ENCODE measurements around the gene B3GALT4.

Gene B3GALT4

GRCh38 chr6:33292996-33293682 lies 16.2 kb downstream of the B3GALT4 start:
- DNase-seq, result no peak

GRCh38 chr6:33294086-33294823 lies 17.3 kb downstream of the B3GALT4 start:
- DNase-seq, result no peak

- no peak for DNase-seq
Measured at GRCh38 chr6:33295621-33296369, 18.9 kb downstream of the B3GALT4 start.

- DNase-seq, result no peak
Measured at GRCh38 chr6:33296797-33297405, 20.0 kb downstream of the B3GALT4 start.

- no peak for DNase-seq
Measured at GRCh38 chr6:33297406-33297955, 20.6 kb downstream of the B3GALT4 start.

GRCh38 chr6:33297956-33298772 lies 21.2 kb downstream of the B3GALT4 start:
- peak; percentile 62 for DNase-seq

- peak; percentile 77 for DNase-seq
Measured at GRCh38 chr6:33298773-33299236, 21.9 kb downstream of the B3GALT4 start, which contains the start of gene RGL2. TSS of gene RGL2 (minus strand) at chr6:33298942. CDS start at chr6:33298610, 332 bp downstream.

GRCh38 chr6:33299237-33299944 lies 22.5 kb downstream of the B3GALT4 start:
- peak; percentile 95 for DNase-seq

GRCh38 chr6:33301877-33302276 lies 25.0 kb downstream of the B3GALT4 start:
- no peak for DNase-seq

GRCh38 chr6:33304216-33304615 lies 27.3 kb downstream of the B3GALT4 start:
- DNase-seq, result no peak

- no peak for DNase-seq
Measured at GRCh38 chr6:33305052-33305451, 28.1 kb downstream of the B3GALT4 start.

GRCh38 chr6:33306356-33306755 lies 29.4 kb downstream of the B3GALT4 start:
- DNase-seq, result no peak

- DNase-seq, result peak; percentile 92
Measured at GRCh38 chr6:33312361-33313104, 35.6 kb downstream of the B3GALT4 start.

- peak; percentile 52 for DNase-seq
Measured at GRCh38 chr6:33313105-33313708, 36.3 kb downstream of the B3GALT4 start.

GRCh38 chr6:33313709-33314514 lies 37.0 kb downstream of the B3GALT4 start, which contains the start of gene TAPBP:
TSS of gene TAPBP (minus strand) at chr6:33314078. CDS start at chr6:33314041, 37 bp downstream.
- peak; percentile 76 for DNase-seq

- peak; percentile 64 for DNase-seq
Measured at GRCh38 chr6:33314515-33314942, 37.6 kb downstream of the B3GALT4 start.

- no peak for DNase-seq
Measured at GRCh38 chr6:33314943-33315792, 38.2 kb downstream of the B3GALT4 start.

Measured in CD4-positive, alpha-beta T cell treated with Interleukin-6 for 4 hours (primary cell).